Smooth muscle cell (in vitro differentiated cells): Measurements from ENCODE around the gene GATB. TPM values are rescaled to one million over a fixed set of nuclear protein-coding genes. Genes with fewer than 3 reads are reported as not detected.

Experiments
- DNase-seq: peaks from one replicate; lab custom pipeline; 2025; ENCODE audit not compliant: unreplicated experiment; lab: John Stamatoyannopoulos, UW
- H2AFZ ChIP-seq: fragments of 200-600 bp; sonication (generic); 2 replicates; pipeline ENCODE4 v1.6.0; 2016; ENCODE audit warnings: antibody characterized with exemption, low read depth, mild to moderate bottlenecking
- H3F3A ChIP-seq: fragments of 200-600 bp; sonication (generic); 2 replicates; pipeline ENCODE4 v1.6.0; 2017; ENCODE audit warnings: antibody characterized with exemption, low read depth
- H3K27ac ChIP-seq: fragments of 200-600 bp; sonication (generic); 2 replicates; pipeline ENCODE4 v1.5.1; 2016; ENCODE audit warnings: low read depth, mild to moderate bottlenecking
- H3K27me3 ChIP-seq: fragments of 200-600 bp; sonication (generic); 2 replicates; pipeline ENCODE4 v1.6.1; 2016; ENCODE audit warnings: low read depth, mild to moderate bottlenecking
- H3K36me3 ChIP-seq: fragments of 200-600 bp; sonication (generic); 2 replicates; pipeline ENCODE4 v1.5.1; 2016; ENCODE audit warnings: low read depth
- H3K4me1 ChIP-seq: fragments of 200-600 bp; sonication (generic); 2 replicates; pipeline ENCODE4 v1.5.1; 2016; ENCODE audit warnings: low read depth
- H3K4me2 ChIP-seq: fragments of 200-600 bp; sonication (generic); 2 replicates; pipeline ENCODE4 v1.6.0; 2016; ENCODE audit warnings: mild to moderate bottlenecking
- H3K4me3 ChIP-seq: fragments of 200-600 bp; sonication (generic); 2 replicates; pipeline ENCODE4 v1.5.1; 2016; ENCODE audit warnings: mild to moderate bottlenecking
- H3K79me2 ChIP-seq: fragments of 200-600 bp; sonication (generic); 2 replicates; pipeline ENCODE4 v1.6.0; 2016; ENCODE audit warnings: low read depth, mild to moderate bottlenecking
- H3K9ac ChIP-seq: fragments of 200-600 bp; sonication (generic); 2 replicates; pipeline ENCODE4 v1.6.0; 2016; ENCODE audit warnings: low read depth
- H3K9me3 ChIP-seq: fragments of 200-600 bp; sonication (generic); replicated peaks from 2 replicates; pipeline ENCODE4 v1.5.1; 2016; ENCODE audit warnings: low read depth
- H4K20me1 ChIP-seq: fragments of 200-600 bp; sonication (generic); 2 replicates; pipeline ENCODE4 v1.6.0; 2016; ENCODE audit warnings: low read depth
- WGBS: methylation state at CpG from one replicate; pipeline ENCODE4 v1.1.7; 2016; ENCODE audit warnings: low lambda C conversion rate; 5-methylcytosine and 5-hydroxymethylcytosine counted together
- polyA plus RNA-seq: library from polyadenylated mRNA; unstranded; fragments of >200 nt; fragmentation: Nextera tagmentation; extraction: Ambion mirVana; gene quantifications from 2 replicates; pipeline ENCODE4 v1.2.1, GENCODE V29; 2016
- total RNA-seq: library from RNA; depleted of rRNA; stranded (reverse); fragments of >200 nt; gene quantifications from 2 replicates; pipeline ENCODE4 v1.2.3, GENCODE V29; 2014
- TF ChIP-seq, protein P1 (sequence below): fragments of 200-600 bp; sonication (generic); IDR thresholded peaks from 2 replicates; pipeline ENCODE4 v1.5.1; 2017; ENCODE audit warnings: borderline replicate concordance, mild to moderate bottlenecking, antibody characterized with exemption; ENCODE audit not compliant: insufficient read depth, poor library complexity, severe bottlenecking

The GATB gene
- total and polyA plus RNA-seq, 2 experiments from 2014 or later: 15.7 to 17.6 TPM

DNA sequence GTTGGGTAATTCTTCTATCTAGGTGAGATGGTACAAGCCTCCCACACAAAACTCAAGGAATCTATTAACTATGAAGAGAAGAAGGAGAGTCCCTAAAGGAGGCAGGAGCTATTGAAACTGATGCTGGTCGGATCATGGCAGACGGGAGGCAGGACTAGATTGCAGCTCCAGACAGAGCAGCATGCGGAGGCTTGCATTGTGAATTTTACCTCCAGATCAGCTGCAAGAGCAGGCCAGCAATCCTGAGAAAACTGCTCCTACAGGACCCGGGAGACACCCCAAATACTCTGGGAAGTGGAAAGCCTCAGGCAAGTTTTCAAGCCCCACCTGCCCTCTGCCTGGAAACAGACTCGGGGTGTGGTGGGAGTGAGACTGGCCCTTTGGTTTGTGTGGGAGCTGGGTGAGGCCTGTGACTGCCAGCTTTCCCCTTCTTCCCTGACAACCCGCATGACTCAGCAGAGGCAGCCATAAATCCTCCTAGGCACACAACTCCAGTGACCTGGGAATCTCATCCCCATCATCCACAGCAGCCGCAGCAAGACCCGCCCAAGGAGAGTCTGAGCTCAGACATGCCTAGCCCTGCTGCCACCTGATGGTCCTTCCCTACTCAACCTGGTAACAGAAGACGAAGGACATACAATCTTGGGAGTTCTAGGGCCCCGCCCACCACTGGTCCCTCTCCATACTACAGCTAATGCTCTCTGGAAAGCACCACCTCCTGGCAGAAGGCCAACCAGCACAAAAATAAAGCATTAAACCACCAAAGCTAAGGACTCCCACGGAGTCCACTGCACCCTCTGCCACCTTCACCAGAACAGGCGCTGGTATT lies 30.9 kb downstream of the GATB start:
- no peak overlapping the region for H2AFZ ChIP-seq
- H3K4me2 ChIP-seq: no peak overlapping the region
- no peak overlapping the region for H3K9ac ChIP-seq
- WGBS: 64% methylated on average over 12 of the region's 12 CpGs
- no peaks in the 10 kb centered on the region for H3K79me2 ChIP-seq
- no peaks in the 10 kb centered on the region for H3K9me3 ChIP-seq
- no peak overlapping the region for H3K4me3 ChIP-seq
- H3K4me1 ChIP-seq: no peaks in the 10 kb centered on the region
- H3K36me3 ChIP-seq: no peaks in the 10 kb centered on the region
- TF ChIP-seq, protein P1, sequence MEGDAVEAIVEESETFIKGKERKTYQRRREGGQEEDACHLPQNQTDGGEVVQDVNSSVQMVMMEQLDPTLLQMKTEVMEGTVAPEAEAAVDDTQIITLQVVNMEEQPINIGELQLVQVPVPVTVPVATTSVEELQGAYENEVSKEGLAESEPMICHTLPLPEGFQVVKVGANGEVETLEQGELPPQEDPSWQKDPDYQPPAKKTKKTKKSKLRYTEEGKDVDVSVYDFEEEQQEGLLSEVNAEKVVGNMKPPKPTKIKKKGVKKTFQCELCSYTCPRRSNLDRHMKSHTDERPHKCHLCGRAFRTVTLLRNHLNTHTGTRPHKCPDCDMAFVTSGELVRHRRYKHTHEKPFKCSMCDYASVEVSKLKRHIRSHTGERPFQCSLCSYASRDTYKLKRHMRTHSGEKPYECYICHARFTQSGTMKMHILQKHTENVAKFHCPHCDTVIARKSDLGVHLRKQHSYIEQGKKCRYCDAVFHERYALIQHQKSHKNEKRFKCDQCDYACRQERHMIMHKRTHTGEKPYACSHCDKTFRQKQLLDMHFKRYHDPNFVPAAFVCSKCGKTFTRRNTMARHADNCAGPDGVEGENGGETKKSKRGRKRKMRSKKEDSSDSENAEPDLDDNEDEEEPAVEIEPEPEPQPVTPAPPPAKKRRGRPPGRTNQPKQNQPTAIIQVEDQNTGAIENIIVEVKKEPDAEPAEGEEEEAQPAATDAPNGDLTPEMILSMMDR: no peak
- H3F3A ChIP-seq: no peaks in the 10 kb centered on the region
- peak overlapping the region; percentile 57 for H3K27ac ChIP-seq
- DNase-seq: no peak
- no peaks in the 10 kb centered on the region for H3K27me3 ChIP-seq
- no peaks in the 10 kb centered on the region for H4K20me1 ChIP-seq

- Histone ChIP-seq H3F3A (no peaks in the 10 kb centered on the region), H3K4me3 (no peak overlapping the region), H3K9ac (no peak overlapping the region), H3K27ac (no peak overlapping the region), H3K4me2 (no peak overlapping the region), H4K20me1 (no peaks in the 10 kb centered on the region), H3K79me2 (no peaks in the 10 kb centered on the region), H3K27me3 (no peaks in the 10 kb centered on the region), H2AFZ (no peak overlapping the region), H3K36me3 (no peaks in the 10 kb centered on the region), H3K9me3 (no peaks in the 10 kb centered on the region), H3K4me1 (no peaks in the 10 kb centered on the region)
- 94% methylated on average over 2 of the region's 2 CpGs for WGBS
- TF ChIP-seq, protein P1: no peak
- DNase-seq: no peak
Measured at GRCh38 chr4:151728679-151729078, 32.1 kb downstream of the GATB start.

GRCh38 chr4:151728006-151728405 lies 32.8 kb downstream of the GATB start:
- H3K36me3 ChIP-seq: no peaks in the 10 kb centered on the region
- no peaks in the 10 kb centered on the region for H3K27me3 ChIP-seq
- H3K4me3 ChIP-seq: no peak overlapping the region
- no peak overlapping the region for H3K27ac ChIP-seq
- no peak overlapping the region for H2AFZ ChIP-seq
- no peaks in the 10 kb centered on the region for H3F3A ChIP-seq
- TF ChIP-seq, protein P1: no peak
- H3K79me2 ChIP-seq: no peaks in the 10 kb centered on the region
- H3K4me1 ChIP-seq: no peaks in the 10 kb centered on the region
- H4K20me1 ChIP-seq: no peaks in the 10 kb centered on the region
- H3K9ac ChIP-seq: no peak overlapping the region
- no peak overlapping the region for H3K4me2 ChIP-seq
- WGBS: 95% methylated on average over 1 of the region's 1 CpG
- no peaks in the 10 kb centered on the region for H3K9me3 ChIP-seq
- DNase-seq: no peak

DNA sequence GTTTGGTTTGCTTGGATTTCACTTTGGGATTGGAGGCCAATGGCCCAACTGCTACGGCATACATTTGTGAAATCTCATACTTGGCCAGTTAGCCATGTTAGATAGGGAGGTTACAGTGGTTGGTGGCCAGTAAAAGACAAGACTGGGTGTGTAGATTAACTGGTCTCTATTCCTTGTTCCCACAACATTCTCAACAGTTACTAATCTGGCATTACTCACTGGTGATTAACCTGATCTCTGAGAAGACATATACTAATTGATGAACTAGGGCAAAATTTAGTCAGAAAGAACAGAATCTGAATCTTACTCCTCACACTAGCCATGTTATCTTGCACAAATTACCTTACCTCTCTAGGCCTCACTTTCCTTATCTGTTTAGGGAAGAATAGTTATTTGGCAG lies 33.4 kb downstream of the GATB start:
- Histone ChIP-seq H3F3A (no peaks in the 10 kb centered on the region), H3K27ac (peak overlapping the region; percentile 12)
- no peak for DNase-seq

More for the DNA sequence above, 33.4 kb downstream of the GATB start:
- no peak overlapping the region for H3K4me2 ChIP-seq
- no peaks in the 10 kb centered on the region for H3K4me1 ChIP-seq
- H2AFZ ChIP-seq: no peak overlapping the region
- no peak overlapping the region for H3K4me3 ChIP-seq
- TF ChIP-seq, protein P1: no peak
- 71% methylated on average over 1 of the region's 1 CpG for WGBS
- no peaks in the 10 kb centered on the region for H4K20me1 ChIP-seq
- H3K27me3 ChIP-seq: no peaks in the 10 kb centered on the region
- H3K9ac ChIP-seq: no peak overlapping the region
- H3K79me2 ChIP-seq: no peaks in the 10 kb centered on the region
- H3K9me3 ChIP-seq: no peaks in the 10 kb centered on the region
- H3K36me3 ChIP-seq: no peaks in the 10 kb centered on the region
